NK-92 (cell line): ENCODE measurements around the gene DDIT3.
"Not testable (repeated sequence)": the region's sequence is repeated elsewhere in the genome, so short reads cannot be mapped to it uniquely, and the experiment has no call there.

Source experiments
- DNase-seq: peaks from one replicate; lab custom pipeline; 2025; ENCODE audit not compliant: unreplicated experiment; lab: John Stamatoyannopoulos, UW

Gene DDIT3

DNA sequence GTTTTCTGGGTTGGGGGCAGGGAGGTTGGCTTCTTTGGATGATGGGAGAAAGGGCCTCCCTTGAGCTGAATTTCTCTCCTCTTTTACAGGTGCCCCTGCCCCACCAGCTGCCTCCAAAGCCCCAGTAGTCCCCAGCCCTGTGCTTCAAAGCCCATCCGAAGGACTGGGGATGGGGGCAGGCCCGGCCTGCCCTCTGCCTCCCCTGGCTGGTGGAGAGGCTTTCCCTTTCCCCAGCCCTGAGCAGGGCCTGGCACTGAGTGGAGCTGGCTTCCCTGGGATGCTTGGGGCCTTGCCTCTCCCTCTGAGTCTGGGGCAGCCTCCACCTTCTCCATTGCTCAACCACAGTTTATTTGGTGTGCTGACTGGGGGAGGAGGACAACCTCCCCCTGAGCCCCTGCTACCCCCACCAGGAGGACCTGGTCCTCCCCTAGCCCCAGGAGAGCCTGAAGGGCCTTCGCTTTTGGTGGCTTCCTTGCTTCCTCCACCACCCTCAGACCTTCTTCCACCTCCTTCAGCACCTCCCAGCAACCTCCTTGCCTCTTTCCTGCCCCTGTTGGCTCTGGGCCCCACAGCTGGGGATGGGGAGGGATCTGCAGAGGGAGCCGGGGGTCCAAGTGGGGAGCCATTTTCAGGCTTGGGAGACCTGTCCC is 6.3 kb upstream of the DDIT3 start:
- DNase-seq, result no peak

DNA sequence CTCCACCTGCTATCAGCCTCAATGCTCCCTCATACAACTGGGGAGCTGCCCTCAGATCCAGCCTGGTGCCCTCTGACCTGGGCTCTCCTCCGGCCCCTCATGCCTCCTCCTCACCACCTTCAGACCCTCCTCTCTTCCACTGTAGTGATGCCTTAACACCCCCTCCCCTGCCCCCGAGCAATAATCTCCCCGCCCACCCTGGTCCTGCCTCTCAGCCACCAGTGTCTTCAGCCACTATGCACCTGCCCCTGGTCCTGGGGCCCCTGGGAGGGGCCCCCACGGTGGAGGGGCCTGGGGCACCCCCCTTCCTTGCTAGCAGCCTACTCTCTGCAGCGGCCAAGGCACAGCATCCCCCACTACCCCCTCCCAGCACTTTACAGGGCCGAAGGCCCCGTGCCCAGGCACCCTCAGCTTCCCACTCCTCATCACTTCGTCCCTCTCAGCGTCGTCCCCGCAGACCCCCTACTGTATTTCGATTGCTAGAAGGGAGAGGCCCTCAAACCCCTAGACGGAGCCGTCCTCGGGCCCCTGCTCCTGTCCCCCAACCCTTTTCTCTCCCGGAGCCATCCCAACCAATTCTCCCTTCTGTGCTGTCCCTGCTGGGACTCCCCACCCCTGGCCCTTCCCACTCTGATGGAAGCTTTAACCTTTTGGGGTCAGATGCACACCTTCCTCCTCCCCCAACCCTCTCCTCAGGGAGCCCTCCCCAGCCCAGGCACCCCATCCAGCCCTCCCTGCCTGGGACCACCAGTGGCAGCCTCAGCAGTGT is 5.5 kb upstream of the DDIT3 start:
- DNase-seq, result no peak

- DNase-seq, result no peak
These were observed 4.7 kb upstream of the DDIT3 start for GRCh38 chr12:57524814-57525614.

GRCh38 chr12:57523706-57524614 is 3.6 kb upstream of the DDIT3 start:
- DNase-seq, result no peak

DNA sequence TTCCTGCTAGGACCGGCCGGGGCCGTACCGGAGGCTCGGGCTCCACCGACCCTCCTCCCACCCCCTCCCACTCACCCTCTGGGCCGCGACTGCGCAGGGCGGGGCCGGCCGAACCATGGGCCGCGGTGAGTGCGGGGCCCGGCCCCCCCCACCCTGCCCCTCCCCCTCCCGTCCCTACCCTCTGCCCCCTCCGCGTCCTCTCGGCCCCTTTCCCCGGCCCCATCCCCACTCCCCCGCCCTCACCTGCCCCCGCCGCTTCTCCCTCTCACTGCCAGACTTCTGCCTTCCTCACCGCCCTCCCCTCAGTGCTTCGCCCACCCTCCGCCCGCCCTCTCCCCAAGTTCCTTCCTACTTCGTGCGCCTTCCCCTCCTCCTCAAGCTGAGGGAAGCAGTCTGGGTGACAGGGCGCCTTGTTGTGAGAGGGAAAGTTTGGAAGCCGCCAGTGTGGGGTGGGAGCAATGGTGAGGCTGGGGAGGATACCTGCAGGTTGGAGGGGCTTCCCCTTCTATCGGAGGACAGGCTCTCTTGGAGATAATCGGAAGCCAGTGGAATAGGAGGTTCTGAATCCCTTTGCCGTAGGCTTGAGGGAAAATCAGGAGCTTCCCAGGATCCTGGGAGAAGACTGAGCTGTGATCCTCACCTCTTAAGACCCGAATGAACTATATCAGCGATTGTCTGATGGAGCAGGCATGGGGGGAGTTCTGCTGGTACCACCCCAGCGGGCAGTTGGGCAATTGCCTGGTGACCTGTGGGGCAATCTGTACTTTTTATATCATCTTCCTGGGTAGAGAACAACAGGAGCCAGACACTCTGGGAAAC is 2.8 kb upstream of the DDIT3 start:
- DNase-seq, result no peak

GRCh38 chr12:57522011-57522886 is 1.9 kb upstream of the DDIT3 start, which contains the start of gene MBD6:
MBD6 (plus strand) TSS chr12:57522824; CDS start chr12:57524304, 1,480 bp downstream.
- DNase-seq, result peak; percentile 44

DNA sequence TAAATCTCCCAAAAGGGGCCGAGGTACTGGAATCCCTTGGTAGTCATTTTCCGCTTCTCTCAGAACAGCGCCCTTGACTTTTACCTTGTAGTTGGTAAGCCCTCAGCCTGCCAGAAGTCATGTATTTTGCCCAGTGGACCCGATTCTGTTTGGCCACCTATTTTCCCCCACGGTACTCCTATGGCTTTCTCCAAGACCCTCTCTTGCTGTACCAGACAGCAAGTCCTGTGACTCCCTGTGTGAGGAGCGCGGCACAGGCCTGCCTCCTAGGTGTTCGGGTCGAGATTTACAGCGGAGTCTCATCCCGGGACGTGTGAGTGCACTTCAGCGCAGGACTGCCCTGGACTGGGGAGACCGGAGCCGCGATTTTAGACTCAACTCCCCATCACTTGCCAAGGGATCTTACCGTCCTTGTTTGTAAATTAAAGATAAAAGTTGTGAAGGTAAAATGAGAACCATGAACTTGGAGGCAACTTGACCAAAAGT is 1.3 kb upstream of the DDIT3 start:
- no peak for DNase-seq

- DNase-seq, result no peak
These were observed 590 bp downstream of the DDIT3 start for GRCh38 chr12:57519796-57520052.

DNA sequence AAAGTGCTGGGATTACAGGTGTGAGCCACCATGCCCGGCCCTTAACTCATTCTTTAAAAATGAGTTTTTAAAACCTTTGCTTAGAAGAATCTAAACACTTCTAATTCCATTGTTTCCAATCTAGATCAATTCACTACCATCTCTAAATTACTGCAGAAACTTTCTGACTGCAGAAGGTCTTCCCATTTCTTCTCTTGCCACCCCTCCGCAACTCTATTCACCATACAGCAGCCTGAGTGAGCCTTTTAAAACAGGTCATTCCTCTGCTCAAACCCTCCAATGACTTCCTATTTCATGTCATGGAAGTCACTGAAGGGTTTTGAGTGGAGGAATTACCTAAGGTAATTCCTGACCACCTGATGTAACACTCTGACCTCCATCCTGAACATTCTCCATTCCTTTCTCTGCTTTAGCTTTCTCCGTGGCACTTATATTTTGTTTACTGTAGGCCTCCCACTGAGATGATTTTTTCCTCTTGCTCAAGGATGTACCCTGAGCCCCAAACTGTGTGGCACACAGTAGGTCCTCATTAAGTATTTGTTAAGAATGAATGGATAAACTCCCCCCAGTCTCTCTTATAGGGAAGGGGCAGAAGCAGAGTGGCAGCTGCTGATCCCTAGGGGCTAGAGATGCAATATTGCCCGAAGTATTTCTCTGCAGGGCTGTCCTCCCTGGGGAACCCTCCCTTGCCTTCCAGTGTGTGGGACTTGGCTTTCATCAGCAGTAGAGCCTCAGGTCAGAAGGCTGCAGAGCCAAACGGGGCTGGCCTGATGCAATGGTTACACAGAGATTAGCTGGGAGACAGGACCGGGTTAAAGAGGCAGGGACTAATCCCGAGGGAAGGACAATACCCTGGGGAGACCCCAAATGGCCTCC is 1.2 kb downstream of the DDIT3 start:
- DNase-seq, result no peak

DNA sequence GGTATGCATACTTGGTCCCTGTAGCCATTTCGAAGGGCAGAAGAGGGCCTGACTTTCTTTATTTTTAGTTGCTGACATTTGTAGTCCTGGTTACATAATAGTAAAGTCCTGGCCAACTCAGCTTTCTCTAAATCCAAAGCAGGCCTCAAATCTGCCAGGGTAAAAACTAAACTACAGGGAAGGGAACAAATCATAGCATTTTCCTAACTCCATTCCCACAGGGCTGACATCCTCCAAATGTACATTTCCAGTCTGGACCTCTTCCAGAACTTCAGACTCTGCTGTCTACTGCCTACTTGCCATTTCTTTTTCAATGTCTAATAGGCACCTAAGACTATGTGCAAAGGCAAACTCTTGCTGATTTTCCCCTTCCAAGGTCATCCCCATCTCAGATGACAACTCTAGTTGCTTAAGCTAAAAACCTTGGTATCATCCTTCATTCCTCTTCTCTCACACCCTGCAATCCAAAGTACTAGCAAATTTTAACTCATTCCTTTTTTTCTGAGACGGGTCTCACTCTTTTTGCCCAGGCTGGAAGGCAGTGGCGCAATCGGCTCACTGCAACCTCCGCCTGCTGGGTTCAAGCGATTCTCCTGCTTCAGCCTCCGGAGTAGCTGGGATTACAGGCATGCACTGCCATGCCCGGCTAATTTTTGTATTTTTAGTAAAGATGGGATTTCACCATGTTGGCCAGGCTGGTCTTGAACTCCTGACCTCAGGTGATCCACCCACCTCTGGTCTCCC is 2.0 kb downstream of the DDIT3 start:
- DNase-seq, result no peak

GRCh38 chr12:57517718-57518117 is 2.6 kb downstream of the DDIT3 start:
- not testable (repeated sequence) for DNase-seq

- DNase-seq, result no peak
These were observed 3.1 kb downstream of the DDIT3 start for GRCh38 chr12:57517187-57517586.

GRCh38 chr12:57516617-57517153 is 3.6 kb downstream of the DDIT3 start:
- no peak for DNase-seq

DNA sequence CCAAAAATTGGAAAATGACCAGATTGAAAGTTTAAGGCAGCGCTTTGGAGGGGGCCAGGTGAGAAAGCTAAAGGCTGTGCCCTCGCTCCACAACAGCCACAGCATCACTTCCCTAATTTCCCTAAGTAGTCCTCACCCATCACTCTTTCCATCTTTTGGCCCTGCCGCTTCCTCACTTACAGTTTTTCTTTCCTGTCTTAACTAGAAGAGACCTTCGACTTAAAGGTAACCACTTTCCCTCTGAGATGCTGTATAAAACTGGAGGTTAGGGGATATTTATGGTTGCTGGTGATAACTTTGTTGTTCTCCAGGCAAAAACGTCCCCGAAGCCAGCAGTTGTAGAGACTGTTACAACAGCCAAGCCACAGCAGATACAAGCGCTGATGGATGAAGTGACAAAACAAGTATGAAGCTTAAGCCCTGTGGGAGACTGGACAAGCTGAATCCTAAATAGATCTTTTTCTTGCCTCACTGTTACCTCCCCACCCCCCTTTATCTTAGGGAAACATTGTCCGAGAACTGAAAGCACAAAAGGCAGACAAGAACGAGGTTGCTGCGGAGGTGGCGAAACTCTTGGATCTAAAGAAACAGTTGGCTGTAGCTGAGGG is 4.3 kb downstream of the DDIT3 start:
- no peak for DNase-seq

GRCh38 chr12:57515408-57515933 is 4.8 kb downstream of the DDIT3 start:
- no peak for DNase-seq

DNA sequence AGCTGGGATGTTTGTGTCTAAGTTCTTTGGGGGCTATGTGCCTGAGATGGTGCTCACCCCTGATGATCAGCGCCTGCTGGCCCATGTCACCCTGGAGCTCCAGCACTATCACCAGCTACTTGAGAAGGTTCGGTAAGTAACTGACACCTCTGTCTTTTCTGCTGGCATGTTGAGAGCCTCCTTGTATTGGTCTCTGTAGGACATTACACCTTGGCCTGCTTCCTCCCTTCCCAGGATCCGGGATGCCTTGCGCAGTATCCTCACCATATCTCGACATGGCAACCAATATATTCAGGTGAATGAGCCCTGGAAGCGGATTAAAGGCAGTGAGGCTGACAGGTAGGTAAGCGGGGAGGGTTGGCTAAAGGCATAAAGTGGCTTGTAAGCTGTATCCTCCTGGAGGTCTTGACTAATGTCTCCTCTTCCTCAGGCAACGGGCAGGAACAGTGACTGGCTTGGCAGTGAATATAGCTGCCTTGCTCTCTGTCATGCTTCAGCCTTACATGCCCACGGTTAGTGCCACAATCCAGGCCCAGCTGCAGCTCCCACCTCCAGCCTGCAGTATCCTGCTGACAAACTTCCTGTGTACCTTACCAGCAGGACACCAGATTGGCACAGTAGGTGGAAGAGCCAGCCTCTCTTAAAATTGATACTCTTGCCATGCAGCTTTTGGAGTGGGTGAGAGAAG is 5.5 kb downstream of the DDIT3 start:
- DNase-seq, result no peak
